Spleen (tissue), 11 donors: ENCODE results near the gene STK39. TPM values are rescaled to one million over a fixed set of nuclear protein-coding genes. Genes with fewer than 3 reads are reported as not detected.

ENCODE experiments used
- DNase-seq: peaks from one replicate; pipeline ENCODE4 v3.0.0-alpha.2; 2020
- H3K27ac ChIP-seq, 8 donors: fragments of 200-600 bp; sonication (generic) in 7 of 8; 1 replicate in 4 of 8; 2 replicates in 4 of 8; pipeline versions ENCODE4 v1.5.0 to v1.8.0; 2016 to 2021; ENCODE audit warnings: inconsistent platforms in 4 of 8, mild to moderate bottlenecking in 4 of 8, moderate library complexity in 1 of 8
- H3K27me3 ChIP-seq, 7 donors: fragments of 200-600 bp; sonication (generic) in 6 of 7; replicated peaks in 1 of 7; 1 replicate in 4 of 7; 2 replicates in 3 of 7; pipeline versions ENCODE4 v1.5.0 to v1.8.0; 2016 to 2021; ENCODE audit warnings: inconsistent platforms in 3 of 7, mild to moderate bottlenecking in 1 of 7
- H3K36me3 ChIP-seq, 6 donors: fragments of 200-600 bp; sonication (generic) in 5 of 6; 1 replicate in 4 of 6; 2 replicates in 2 of 6; pipeline versions ENCODE4 v1.5.0 to v1.8.0; 2016 to 2021; ENCODE audit warnings: inconsistent platforms in 2 of 6
- H3K4me1 ChIP-seq, 6 donors: fragments of 200-600 bp; sonication (generic) in 5 of 6; 1 replicate in 3 of 6; 2 replicates in 3 of 6; pipeline versions ENCODE4 v1.5.0 to v1.8.0; 2016 to 2021; ENCODE audit warnings: inconsistent platforms in 3 of 6
- H3K4me3 ChIP-seq, 8 donors: fragments of 200-600 bp; sonication (generic) in 7 of 8; 1 replicate in 4 of 8; 2 replicates in 4 of 8; pipeline versions ENCODE4 v1.5.0 to v1.8.0; 2016 to 2021; ENCODE audit warnings: inconsistent platforms in 4 of 8, mild to moderate bottlenecking in 4 of 8, moderate library complexity in 2 of 8
- H3K9me3 ChIP-seq, 8 donors: fragments of 200-600 bp; sonication (generic) in 7 of 8; 1 replicate in 4 of 8; 2 replicates in 4 of 8; pipeline versions ENCODE4 v1.5.0 to v1.8.0; 2016 to 2021; ENCODE audit warnings: inconsistent platforms in 4 of 8
- POLR2A ChIP-seq, 3 donors: fragments of 450-650 bp; IDR thresholded peaks; one replicate each; pipeline ENCODE4 v1.5.1; 2017; ENCODE audit warnings: antibody characterized with exemption in 3 of 3, mild to moderate bottlenecking in 1 of 3
- POLR2AphosphoS5 ChIP-seq, 3 donors: sonication (generic); formaldehyde crosslinking; IDR thresholded peaks; one replicate each; pipeline ENCODE4 v1.5.1; 2017; ENCODE audit warnings: antibody characterized with exemption in 3 of 3
- WGBS, 5 donors: extraction: QIAGEN DNeasy Blood & Tissue Kit in 3 of 5; methylation state at CpG; one replicate each; pipeline versions ENCODE4 v1.1.5 to v1.1.7; 2013 to 2018; 5-methylcytosine and 5-hydroxymethylcytosine counted together
- intact Hi-C: fragments of 100-400 bp; cut with DNase I; formaldehyde crosslinking; loops from one replicate; pipeline ENCODE4 v1.15.0; 2023; ENCODE audit warnings: low total_unique reads
- polyA plus RNA-seq, 3 donors: library from polyadenylated mRNA; stranded (reverse); fragments of 200-250 nt; gene quantifications; one replicate each; pipeline ENCODE4 v1.2.1, GENCODE V29; 2013
- total RNA-seq, 7 donors: library from RNA; depleted of rRNA in 3 of 7; stranded (reverse); fragments of >200 nt in 3 of 7; fragmentation: NEBNext Ultra II Directional in 4 of 7; extraction: Animal tissue kit (Norgen Biotek cat#: 25700) in 4 of 7; gene quantifications; one replicate each; pipeline versions ENCODE4 v1.1.0 to v1.2.1, GENCODE V29; 2016 to 2021
- TF ChIP-seq, protein P1 (sequence below), 11 experiments: fragments of 200-600 bp in 7 of 11; fragments of 450-650 bp in 4 of 11; sonication (generic) in 4 of 11; IDR thresholded peaks in 8 of 11; conservative IDR thresholded peaks in 3 of 11; 1 replicate in 7 of 11; 2 replicates in 4 of 11; pipeline versions ENCODE4 v1.4.0 to v1.8.0; 2016 to 2021; ENCODE audit warnings: antibody characterized with exemption in 11 of 11, inconsistent platforms in 4 of 11, mild to moderate bottlenecking in 1 of 11
- donor health status: healthy with polysubstance abuse.
- donor health status: DM: no; HTN: no; CAD: no; lungs with moderate emphysema.
- donor health status: DM: no; HTN: no; CAD: no.
- donor health status: Bipolar disorder and iron deficiency.
- donor health status: healthy.
- donor health status: DM: no; HTN: no; CAD: no.
- donor health status: DM: yes; HTN: yes; CAD: no.

STK39 gene
- total and polyA plus RNA-seq, 10 donors, result 8.6 to 17.8 (median 11.0) TPM

GRCh38 chr2:168233166-168233565 lies 14.2 kb downstream of the STK39 start:
- Histone ChIP-seq H3K27me3 (no peaks in the 10 kb centered on the region), H3K9me3 (peaks cover 0 to 8% (median 2%) of the 10 kb centered on the region in 8 donors), H3K4me1 (peaks cover 0 to 17% (median 0%) of the 10 kb centered on the region in 6 donors), H3K27ac (no peak overlapping the region), H3K36me3 (peaks cover 0 to 17% (median 0%) of the 10 kb centered on the region in 6 donors), H3K4me3 (no peak overlapping the region)
- TF ChIP-seq POLR2A (IDR thresholded peaks at IDR 0.05) (no peak), POLR2AphosphoS5 (IDR thresholded peaks at IDR 0.05) (no peak)
- TF ChIP-seq, protein P1, sequence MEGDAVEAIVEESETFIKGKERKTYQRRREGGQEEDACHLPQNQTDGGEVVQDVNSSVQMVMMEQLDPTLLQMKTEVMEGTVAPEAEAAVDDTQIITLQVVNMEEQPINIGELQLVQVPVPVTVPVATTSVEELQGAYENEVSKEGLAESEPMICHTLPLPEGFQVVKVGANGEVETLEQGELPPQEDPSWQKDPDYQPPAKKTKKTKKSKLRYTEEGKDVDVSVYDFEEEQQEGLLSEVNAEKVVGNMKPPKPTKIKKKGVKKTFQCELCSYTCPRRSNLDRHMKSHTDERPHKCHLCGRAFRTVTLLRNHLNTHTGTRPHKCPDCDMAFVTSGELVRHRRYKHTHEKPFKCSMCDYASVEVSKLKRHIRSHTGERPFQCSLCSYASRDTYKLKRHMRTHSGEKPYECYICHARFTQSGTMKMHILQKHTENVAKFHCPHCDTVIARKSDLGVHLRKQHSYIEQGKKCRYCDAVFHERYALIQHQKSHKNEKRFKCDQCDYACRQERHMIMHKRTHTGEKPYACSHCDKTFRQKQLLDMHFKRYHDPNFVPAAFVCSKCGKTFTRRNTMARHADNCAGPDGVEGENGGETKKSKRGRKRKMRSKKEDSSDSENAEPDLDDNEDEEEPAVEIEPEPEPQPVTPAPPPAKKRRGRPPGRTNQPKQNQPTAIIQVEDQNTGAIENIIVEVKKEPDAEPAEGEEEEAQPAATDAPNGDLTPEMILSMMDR (IDR thresholded peaks at IDR 0.05 in 8 of 11, conservative IDR thresholded peaks at IDR 0.05 in 3 of 11), result no peak
- no peak for DNase-seq
- intact Hi-C loops, result no loop called here
- 94 to 97% (median 96%) methylated on average over 2 of the region's 2 CpGs for WGBS, 5 donors

DNA sequence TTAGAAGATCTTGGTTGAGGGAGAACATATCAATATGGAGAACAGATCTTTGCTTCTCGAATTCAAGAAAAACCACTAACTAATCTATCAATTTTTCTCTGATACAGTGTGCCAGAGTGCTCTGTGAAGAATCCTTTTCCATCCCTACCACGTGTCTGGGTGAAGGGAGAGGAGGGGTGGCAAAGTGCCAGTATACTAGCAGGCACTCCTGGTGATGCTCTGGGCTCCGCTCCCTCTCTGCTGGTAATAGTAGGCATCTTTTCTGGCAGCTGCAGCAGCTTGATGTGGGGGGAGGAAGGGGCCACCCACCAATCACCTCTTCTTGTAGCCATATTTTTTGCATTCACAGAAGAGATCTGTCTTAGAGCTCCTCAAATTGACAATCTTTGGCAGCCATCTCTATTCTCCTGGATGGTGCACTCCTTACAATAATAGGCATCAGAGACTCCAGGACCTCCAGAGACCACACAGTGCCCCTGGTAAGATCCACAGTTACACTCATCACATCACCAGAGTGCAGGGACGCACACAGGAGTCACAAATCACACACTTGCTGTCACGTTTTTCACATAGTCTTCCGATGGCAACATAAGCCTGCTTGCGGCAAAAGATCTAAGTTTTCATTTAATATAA lies 15.7 kb downstream of the STK39 start:
- 90 to 95% (median 93%) methylated on average over 7 of the region's 7 CpGs for WGBS, 5 donors
- Histone ChIP-seq H3K4me3 (no peak overlapping the region), H3K27me3 (no peaks in the 10 kb centered on the region), H3K36me3 (peaks cover 0 to 17% (median 0%) of the 10 kb centered on the region in 6 donors), H3K4me1 (peaks cover 0 to 17% (median 0%) of the 10 kb centered on the region in 6 donors), H3K9me3 (peaks cover 0 to 8% (median 2%) of the 10 kb centered on the region in 8 donors), H3K27ac (no peak overlapping the region)
- TF ChIP-seq, protein P1 (IDR thresholded peaks at IDR 0.05 in 8 of 11, conservative IDR thresholded peaks at IDR 0.05 in 3 of 11), result no peak
- TF ChIP-seq POLR2A (IDR thresholded peaks at IDR 0.05) (no peak), POLR2AphosphoS5 (IDR thresholded peaks at IDR 0.05) (no peak)
- DNase-seq, result no peak
- intact Hi-C loops, result no loop called here

- peaks cover 0 to 25% (median 0%) of the 10 kb centered on the region in 6 donors for H3K4me1 ChIP-seq
- H3K9me3 ChIP-seq, result peaks cover 0 to 8% (median 2%) of the 10 kb centered on the region in 8 donors
- DNase-seq, result no peak
- TF ChIP-seq POLR2A (IDR thresholded peaks at IDR 0.05), result no peak
- no peak for TF ChIP-seq POLR2AphosphoS5 (IDR thresholded peaks at IDR 0.05)
- TF ChIP-seq, protein P1 (IDR thresholded peaks at IDR 0.05 in 8 of 11, conservative IDR thresholded peaks at IDR 0.05 in 3 of 11), result no peak
- 95 to 100% (median 97%) methylated on average over 5 of the region's 5 CpGs for WGBS, 5 donors
- intact Hi-C loops, result no loop called here
- H3K36me3 ChIP-seq, result peaks cover 0 to 17% (median 0%) of the 10 kb centered on the region in 6 donors
- H3K27me3 ChIP-seq, result no peaks in the 10 kb centered on the region
- no peak overlapping the region for H3K27ac ChIP-seq
- H3K4me3 ChIP-seq, result no peak overlapping the region
Measured at GRCh38 chr2:168230389-168230788, 17.0 kb downstream of the STK39 start.

- no peaks in the 10 kb centered on the region for H3K27me3 ChIP-seq
- intact Hi-C loops, result no loop called here
- H3K27ac ChIP-seq, result no peak overlapping the region
- no peak for DNase-seq
- 84 to 94% (median 93%) methylated on average over 2 of the region's 2 CpGs for WGBS, 5 donors
- peaks cover 0 to 36% (median 0%) of the 10 kb centered on the region in 6 donors for H3K4me1 ChIP-seq
- no peaks in the 10 kb centered on the region for H3K36me3 ChIP-seq
- H3K4me3 ChIP-seq, result no peak overlapping the region
- H3K9me3 ChIP-seq, result no peaks in the 10 kb centered on the region
- no peak for TF ChIP-seq POLR2A (IDR thresholded peaks at IDR 0.05)
- TF ChIP-seq, protein P1 (IDR thresholded peaks at IDR 0.05 in 8 of 11, conservative IDR thresholded peaks at IDR 0.05 in 3 of 11), result no peak
- no peak for TF ChIP-seq POLR2AphosphoS5 (IDR thresholded peaks at IDR 0.05)
Measured at GRCh38 chr2:168224346-168224745, 23.0 kb downstream of the STK39 start.
